Stomach smooth muscle (tissue), 2 donors: ENCODE results near the gene ZNHIT1.

Experiments used
- H3K27ac ChIP-seq: one replicate; pipeline ENCODE4 v1.7.0; 2013; ENCODE audit warnings: mild to moderate bottlenecking, low read length, inconsistent platforms
- H3K27me3 ChIP-seq, 2 donors: one replicate each; pipeline ENCODE4 v1.7.0; 2013; ENCODE audit warnings: low read length in 2 of 2; ENCODE audit not compliant: insufficient read depth in 2 of 2, control insufficient read depth in 1 of 2
- H3K36me3 ChIP-seq, 2 donors: one replicate each; pipeline ENCODE4 v1.7.0; 2013; ENCODE audit warnings: low read length in 2 of 2; ENCODE audit not compliant: control insufficient read depth in 2 of 2, insufficient read depth in 2 of 2
- H3K4me1 ChIP-seq: one replicate; pipeline ENCODE4 v1.7.0; 2013; ENCODE audit warnings: low read length; ENCODE audit not compliant: control insufficient read depth, insufficient read depth
- H3K4me3 ChIP-seq, 2 donors: one replicate each; pipeline ENCODE4 v1.7.0; 2013; ENCODE audit warnings: low read length in 2 of 2
- H3K9ac ChIP-seq, 2 donors: one replicate each; pipeline ENCODE4 v1.7.0; 2013; ENCODE audit warnings: low read length in 2 of 2, mild to moderate bottlenecking in 1 of 2
- H3K9me3 ChIP-seq, 2 donors: one replicate each; pipeline ENCODE4 v1.7.0; 2013; ENCODE audit warnings: low read length in 2 of 2; ENCODE audit not compliant: control insufficient read depth in 2 of 2
- donor health status: healthy.
- donor health status: Pancreatic carcinoma.

The ZNHIT1 gene

DNA sequence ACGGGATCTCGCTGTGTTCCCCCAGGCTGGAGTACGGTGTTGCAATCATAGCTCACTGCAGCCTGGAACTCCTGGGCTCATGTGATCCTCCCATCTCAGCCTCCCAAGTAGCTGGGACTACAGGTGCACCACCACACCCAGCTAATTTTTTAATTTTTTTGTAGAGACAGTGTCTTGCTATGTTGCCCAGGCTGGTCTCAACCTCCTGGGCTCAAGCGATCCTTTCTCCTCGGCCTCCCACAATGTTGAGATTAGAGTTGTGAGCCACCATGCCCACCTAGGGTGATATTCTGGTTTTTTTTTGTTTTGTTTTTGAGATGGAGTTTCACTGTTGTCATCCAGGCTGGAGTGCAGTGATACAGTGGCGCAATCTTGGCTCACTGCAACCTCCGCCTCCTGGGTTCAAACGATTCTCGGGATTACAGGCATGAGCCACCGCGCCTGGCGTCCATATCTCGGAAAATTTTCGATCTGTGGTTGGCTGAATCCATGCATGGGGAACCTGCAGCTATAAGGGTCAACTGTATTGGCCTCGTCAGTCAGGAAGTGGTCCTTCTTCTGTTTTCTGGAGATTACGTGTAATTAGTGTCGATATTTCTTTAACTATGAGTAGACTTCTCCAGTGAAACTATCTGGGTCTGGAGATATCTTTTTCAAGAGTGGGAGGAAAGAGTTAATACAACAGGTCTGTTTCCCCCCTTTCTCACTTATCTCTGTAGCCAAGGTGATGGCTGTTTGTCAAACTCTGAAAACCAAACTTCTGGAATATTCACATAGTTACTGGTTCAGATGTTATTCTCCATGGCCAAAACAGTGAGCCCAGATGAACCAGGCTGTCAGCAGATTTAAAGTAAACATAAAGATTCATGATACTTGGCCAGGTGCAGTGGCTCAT, 47.9 kb downstream of the ZNHIT1 start:
- Histone ChIP-seq H3K4me3 (no peak overlapping the region), H3K27ac (no peak overlapping the region), H3K27me3 (peaks cover 0 to 2% of the 10 kb centered on the region in 2 donors), H3K9ac (no peak overlapping the region), H3K4me1 (no peaks in the 10 kb centered on the region), H3K9me3 (no peaks in the 10 kb centered on the region), H3K36me3 (no peaks in the 10 kb centered on the region)

DNA sequence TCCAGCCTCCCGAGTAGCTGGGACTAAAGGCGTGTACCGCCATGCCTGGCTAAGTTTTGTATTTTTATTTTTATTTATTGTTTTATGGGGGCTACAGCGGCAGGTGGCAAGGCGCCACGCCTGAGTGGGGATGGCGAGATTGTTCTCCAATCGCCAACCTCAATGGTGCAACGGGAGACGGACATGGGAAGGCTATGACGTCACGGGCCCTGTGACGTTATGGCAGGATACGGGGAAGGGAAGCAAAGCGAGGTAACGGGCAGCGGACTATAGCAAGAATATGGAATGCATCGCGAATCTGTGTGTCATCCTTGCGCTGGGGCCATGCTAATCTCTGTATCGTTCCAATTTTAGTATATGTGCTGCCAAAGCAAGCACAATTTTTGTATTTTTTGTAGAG, 51.7 kb downstream of the ZNHIT1 start:
- H3K27me3 ChIP-seq = peaks cover 0 to 2% of the 10 kb centered on the region in 2 donors
- no peak overlapping the region for H3K4me3 ChIP-seq
- H3K36me3 ChIP-seq = no peaks in the 10 kb centered on the region
- H3K4me1 ChIP-seq = no peaks in the 10 kb centered on the region
- H3K9ac ChIP-seq = no peak overlapping the region
- no peak overlapping the region for H3K27ac ChIP-seq
- H3K9me3 ChIP-seq = no peaks in the 10 kb centered on the region

DNA sequence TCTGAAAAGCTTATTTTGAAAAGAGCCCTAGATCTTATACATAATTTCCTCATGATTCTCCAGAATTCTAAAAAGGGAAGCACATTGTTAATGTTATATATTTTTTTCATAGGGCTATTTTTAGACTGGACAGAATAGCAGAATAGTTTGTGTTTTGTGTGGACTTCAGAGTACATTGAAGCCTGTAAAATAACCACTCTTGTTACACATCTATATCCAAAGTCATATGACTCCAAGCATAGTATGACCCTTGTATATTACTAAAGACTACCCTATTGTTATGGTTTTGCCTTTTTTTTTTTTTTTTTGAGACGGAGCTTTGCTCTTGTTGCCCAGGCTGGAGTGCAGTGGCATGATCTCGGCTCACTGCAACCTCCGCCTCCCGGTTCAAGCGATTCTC, 53.1 kb downstream of the ZNHIT1 start:
- H3K9me3 ChIP-seq = no peaks in the 10 kb centered on the region
- no peaks in the 10 kb centered on the region for H3K36me3 ChIP-seq
- H3K4me3 ChIP-seq = no peak overlapping the region
- H3K4me1 ChIP-seq = no peaks in the 10 kb centered on the region
- H3K9ac ChIP-seq = no peak overlapping the region
- peaks cover 0 to 2% of the 10 kb centered on the region in 2 donors for H3K27me3 ChIP-seq
- no peak overlapping the region for H3K27ac ChIP-seq

- peaks cover 0 to 6% of the 10 kb centered on the region in 2 donors for H3K27me3 ChIP-seq
- no peak overlapping the region for H3K27ac ChIP-seq
- no peak overlapping the region for H3K9ac ChIP-seq
- no peak overlapping the region for H3K4me3 ChIP-seq
- no peaks in the 10 kb centered on the region for H3K9me3 ChIP-seq
- H3K36me3 ChIP-seq = no peaks in the 10 kb centered on the region
- H3K4me1 ChIP-seq = no peaks in the 10 kb centered on the region
Measured at GRCh38 chr7:101273206-101273605, 55.2 kb downstream of the ZNHIT1 start.
